ENCODE measurements around the gene CUTC.

The CUTC gene

GRCh38 chr10:99799613-99800012 is 67.6 kb downstream of the CUTC start:
- peaks cover 0 to 1% of the 10 kb centered on the region in 2 donors for H3K4me1 ChIP-seq (ENCODE audit: control insufficient read depth in 2 of 2, insufficient read depth in 1 of 2, low read depth in 1 of 2, low read length in 2 of 2)
- no peak overlapping the region for H3K9ac ChIP-seq (ENCODE audit: low read depth, low read length, poor library complexity)
- no peak overlapping the region for H3K14ac ChIP-seq (ENCODE audit: low read length)
- H2BK15ac ChIP-seq (ENCODE audit: low read length) = no peak overlapping the region
- no peak overlapping the region for H3K4ac ChIP-seq (ENCODE audit: low read length)
- no peak overlapping the region for H2AK5ac ChIP-seq (ENCODE audit: low read depth, low read length)
- no CpG with 5 or more reads among the region's 4 CpGs for WGBS, 2 donors (ENCODE audit: extremely low coverage in 2 of 2, insufficient read length in 2 of 2, insufficient replicate concordance in 1 of 2)
- no peaks in the 10 kb centered on the region for H3K27me3 ChIP-seq (ENCODE audit: control insufficient read depth in 3 of 3, insufficient read depth in 3 of 3, low read depth in 1 of 3, low read length in 3 of 3)
- H2BK5ac ChIP-seq (ENCODE audit: low read length) = no peak overlapping the region
- no peaks in the 10 kb centered on the region for H3K36me3 ChIP-seq (replicated peaks in 1 of 2; ENCODE audit: control insufficient read depth in 2 of 2, insufficient read depth in 2 of 2, low read length in 2 of 2)
- H3K79me1 ChIP-seq (ENCODE audit: low read depth, low read length) = no peaks in the 10 kb centered on the region
- no peak overlapping the region for H4K91ac ChIP-seq (ENCODE audit: low read depth, low read length, poor library complexity)
- H4K8ac ChIP-seq (ENCODE audit: low read depth, low read length) = no peak overlapping the region
- no peak overlapping the region for H3K18ac ChIP-seq (ENCODE audit: low read length)
- H3K27ac ChIP-seq (replicated peaks; ENCODE audit: low read length) = no peak overlapping the region
- no peak overlapping the region for H3K4me2 ChIP-seq (ENCODE audit: insufficient read depth, low read length, poor library complexity, severe bottlenecking)
- H3K23ac ChIP-seq (ENCODE audit: low read depth, low read length, poor library complexity) = no peak overlapping the region
- no peak overlapping the region for H2BK120ac ChIP-seq (ENCODE audit: low read depth, low read length)
- no peaks in the 10 kb centered on the region for H3K9me3 ChIP-seq (replicated peaks in 1 of 2; ENCODE audit: control insufficient read depth in 2 of 2, insufficient read depth in 1 of 2, low read depth in 1 of 2, low read length in 2 of 2)
- no peak for DNase-seq (ENCODE audit: low spot score)
- no peak overlapping the region for H2AFZ ChIP-seq (ENCODE audit: low read length)
- no peak overlapping the region for H3K4me3 ChIP-seq (ENCODE audit: low read length in 2 of 2)
- no peak overlapping the region for H2BK12ac ChIP-seq (ENCODE audit: low read length)

DNA sequence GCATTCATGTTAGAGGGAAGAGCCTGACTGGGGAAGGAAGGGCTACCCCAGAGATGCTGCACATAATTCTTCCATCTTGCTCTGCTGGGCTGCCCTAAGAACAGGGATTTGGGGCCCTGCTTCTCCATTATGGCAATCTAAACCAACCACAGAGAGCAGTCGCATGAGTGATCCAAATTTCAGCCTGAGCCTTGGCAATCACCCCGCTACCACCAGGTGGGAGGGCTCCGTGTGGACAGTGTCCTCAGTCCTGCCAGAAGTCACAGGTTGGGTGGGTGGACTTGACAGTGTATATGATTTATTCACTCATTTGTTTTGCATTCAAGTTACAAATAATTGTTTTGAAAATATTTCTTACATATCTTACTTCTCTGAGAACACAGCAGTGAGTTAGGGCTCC is 72.4 kb downstream of the CUTC start:
- no peak overlapping the region for H3K18ac ChIP-seq (ENCODE audit: low read length)
- H2BK5ac ChIP-seq (ENCODE audit: low read length) = no peak overlapping the region
- no peak for DNase-seq (ENCODE audit: low spot score)
- H3K4me2 ChIP-seq (ENCODE audit: insufficient read depth, low read length, poor library complexity, severe bottlenecking) = no peak overlapping the region
- H3K36me3 ChIP-seq (replicated peaks in 1 of 2; ENCODE audit: control insufficient read depth in 2 of 2, insufficient read depth in 2 of 2, low read length in 2 of 2) = no peaks in the 10 kb centered on the region
- H3K4me3 ChIP-seq (ENCODE audit: low read length in 2 of 2) = no peak overlapping the region
- no peak overlapping the region for H2AK5ac ChIP-seq (ENCODE audit: low read depth, low read length)
- no peak overlapping the region for H4K8ac ChIP-seq (ENCODE audit: low read depth, low read length)
- no CpG with 5 or more reads among the region's 3 CpGs for WGBS, 2 donors (ENCODE audit: extremely low coverage in 2 of 2, insufficient read length in 2 of 2, insufficient replicate concordance in 1 of 2)
- H3K4me1 ChIP-seq (ENCODE audit: control insufficient read depth in 2 of 2, insufficient read depth in 1 of 2, low read depth in 1 of 2, low read length in 2 of 2) = no peaks in the 10 kb centered on the region
- H3K27me3 ChIP-seq (ENCODE audit: control insufficient read depth in 3 of 3, insufficient read depth in 3 of 3, low read depth in 1 of 3, low read length in 3 of 3) = no peaks in the 10 kb centered on the region
- H3K9me3 ChIP-seq (replicated peaks in 1 of 2; ENCODE audit: control insufficient read depth in 2 of 2, insufficient read depth in 1 of 2, low read depth in 1 of 2, low read length in 2 of 2) = no peaks in the 10 kb centered on the region
- no peak overlapping the region for H3K27ac ChIP-seq (replicated peaks; ENCODE audit: low read length)
- no peak overlapping the region for H2BK15ac ChIP-seq (ENCODE audit: low read length)
- H3K79me1 ChIP-seq (ENCODE audit: low read depth, low read length) = no peaks in the 10 kb centered on the region
- no peak overlapping the region for H4K91ac ChIP-seq (ENCODE audit: low read depth, low read length, poor library complexity)
- H2BK120ac ChIP-seq (ENCODE audit: low read depth, low read length) = no peak overlapping the region
- H3K9ac ChIP-seq (ENCODE audit: low read depth, low read length, poor library complexity) = no peak overlapping the region
- no peak overlapping the region for H2BK12ac ChIP-seq (ENCODE audit: low read length)
- H2AFZ ChIP-seq (ENCODE audit: low read length) = no peak overlapping the region
- no peak overlapping the region for H3K14ac ChIP-seq (ENCODE audit: low read length)
- H3K4ac ChIP-seq (ENCODE audit: low read length) = no peak overlapping the region
- H3K23ac ChIP-seq (ENCODE audit: low read depth, low read length, poor library complexity) = no peak overlapping the region

GRCh38 chr10:99805190-99805589 is 73.2 kb downstream of the CUTC start:
- H3K9me3 ChIP-seq (replicated peaks in 1 of 2; ENCODE audit: control insufficient read depth in 2 of 2, insufficient read depth in 1 of 2, low read depth in 1 of 2, low read length in 2 of 2) = no peaks in the 10 kb centered on the region
- H4K8ac ChIP-seq (ENCODE audit: low read depth, low read length) = no peak overlapping the region
- DNase-seq (ENCODE audit: low spot score) = no peak
- no peaks in the 10 kb centered on the region for H3K36me3 ChIP-seq (replicated peaks in 1 of 2; ENCODE audit: control insufficient read depth in 2 of 2, insufficient read depth in 2 of 2, low read length in 2 of 2)
- no peak overlapping the region for H3K18ac ChIP-seq (ENCODE audit: low read length)
- H3K79me1 ChIP-seq (ENCODE audit: low read depth, low read length) = no peaks in the 10 kb centered on the region
- no peaks in the 10 kb centered on the region for H3K27me3 ChIP-seq (ENCODE audit: control insufficient read depth in 3 of 3, insufficient read depth in 3 of 3, low read depth in 1 of 3, low read length in 3 of 3)
- H3K9ac ChIP-seq (ENCODE audit: low read depth, low read length, poor library complexity) = no peak overlapping the region
- no peak overlapping the region for H2BK12ac ChIP-seq (ENCODE audit: low read length)
- no peak overlapping the region for H2AK5ac ChIP-seq (ENCODE audit: low read depth, low read length)
- H3K14ac ChIP-seq (ENCODE audit: low read length) = no peak overlapping the region
- H2BK15ac ChIP-seq (ENCODE audit: low read length) = no peak overlapping the region
- peaks cover 0 to 2% of the 10 kb centered on the region in 2 donors for H3K4me1 ChIP-seq (ENCODE audit: control insufficient read depth in 2 of 2, insufficient read depth in 1 of 2, low read depth in 1 of 2, low read length in 2 of 2)
- no peak overlapping the region for H4K91ac ChIP-seq (ENCODE audit: low read depth, low read length, poor library complexity)
- no peak overlapping the region for H3K27ac ChIP-seq (replicated peaks; ENCODE audit: low read length)
- H2BK5ac ChIP-seq (ENCODE audit: low read length) = no peak overlapping the region
- no peak overlapping the region for H3K4me2 ChIP-seq (ENCODE audit: insufficient read depth, low read length, poor library complexity, severe bottlenecking)
- H2AFZ ChIP-seq (ENCODE audit: low read length) = no peak overlapping the region
- H3K23ac ChIP-seq (ENCODE audit: low read depth, low read length, poor library complexity) = no peak overlapping the region
- H3K4ac ChIP-seq (ENCODE audit: low read length) = no peak overlapping the region
- WGBS, 2 donors (ENCODE audit: extremely low coverage in 2 of 2, insufficient read length in 2 of 2, insufficient replicate concordance in 1 of 2) = no CpG with 5 or more reads among the region's 5 CpGs
- H2BK120ac ChIP-seq (ENCODE audit: low read depth, low read length) = no peak overlapping the region
- no peak overlapping the region for H3K4me3 ChIP-seq (ENCODE audit: low read length in 2 of 2)
